SK-N-SH treated with all-trans-retinoic acid at 6 μM for 48 hours (cell line): ENCODE results near the gene NUBPL.
"Not testable (repeated sequence)": the region's sequence is repeated elsewhere in the genome, so short reads cannot be mapped to it uniquely, and the experiment has no call there.

Experiments
- ATAC-seq: fragments of 200-7000 bp; cut with Tn5 transposase; 3 replicates; pipeline ENCODE4 v1.9.1; 2020; ENCODE audit warnings: mild to moderate bottlenecking, moderate library complexity
- ARNTL ChIP-seq: fragments of 450-650 bp; formaldehyde crosslinking; IDR thresholded peaks from 2 replicates; pipeline ENCODE4 v1.5.0; 2020; ENCODE audit warnings: low read depth, mild to moderate bottlenecking, moderate library complexity, borderline replicate concordance
- CSDC2 ChIP-seq: fragments of 250-450 bp; sonication (Bioruptor Pico); IDR thresholded peaks from 2 replicates; pipeline ENCODE4 v1.5.0; 2020; ENCODE audit warnings: mild to moderate bottlenecking, moderate library complexity
- GLIS3 ChIP-seq: fragments of 250-450 bp; sonication (Bioruptor Pico); IDR thresholded peaks from 2 replicates; pipeline ENCODE4 v1.5.0; 2020; ENCODE audit warnings: mild to moderate bottlenecking, moderate library complexity
- ISL1 ChIP-seq: fragments of 250-450 bp; sonication (Bioruptor Pico); IDR thresholded peaks from 2 replicates; pipeline ENCODE4 v2.1.2; 2022; ENCODE audit warnings: mild to moderate bottlenecking, moderate library complexity
- OSR1 ChIP-seq: fragments of 250-450 bp; sonication (Bioruptor Pico); IDR thresholded peaks from 2 replicates; pipeline ENCODE4 v1.8.0; 2022; ENCODE audit warnings: moderate library complexity, mild to moderate bottlenecking, inconsistent platforms
- RARB ChIP-seq: fragments of 250-450 bp; sonication (Bioruptor Pico); IDR thresholded peaks from 2 replicates; pipeline ENCODE4 v1.8.0; 2021; ENCODE audit warnings: mild to moderate bottlenecking, moderate library complexity
- SNAI2 ChIP-seq: fragments of 250-450 bp; sonication (Bioruptor Pico); IDR thresholded peaks from 2 replicates; pipeline ENCODE4 v1.5.0; 2020; ENCODE audit warnings: mild to moderate bottlenecking, moderate library complexity
- TOX ChIP-seq: fragments of 250-450 bp; sonication (Bioruptor Pico); IDR thresholded peaks from 2 replicates; pipeline ENCODE4 v1.8.0; 2021; ENCODE audit warnings: mild to moderate bottlenecking, moderate library complexity, borderline replicate concordance
- ZC3H10 ChIP-seq: fragments of 250-450 bp; sonication (Bioruptor Pico); IDR thresholded peaks from 2 replicates; pipeline ENCODE4 v1.5.1; 2021; ENCODE audit warnings: mild to moderate bottlenecking, moderate library complexity
- ZFP3 ChIP-seq: fragments of 250-450 bp; sonication (Bioruptor Pico); IDR thresholded peaks from 2 replicates; pipeline ENCODE4 v1.5.0; 2020; ENCODE audit warnings: mild to moderate bottlenecking, moderate library complexity
- ZFP30 ChIP-seq: fragments of 450-650 bp; formaldehyde crosslinking; IDR thresholded peaks from 2 replicates; pipeline ENCODE4 v1.5.0; 2022; ENCODE audit warnings: mild to moderate bottlenecking, moderate library complexity
- ZNF565 ChIP-seq: fragments of 450-650 bp; formaldehyde crosslinking; conservative IDR thresholded peaks from 2 replicates; pipeline ENCODE4 v1.5.0; 2020; ENCODE audit warnings: low read depth, mild to moderate bottlenecking, moderate library complexity
- ZNF70 ChIP-seq: fragments of 450-650 bp; formaldehyde crosslinking; IDR thresholded peaks from 2 replicates; pipeline ENCODE4 v1.5.0; 2020; ENCODE audit warnings: mild to moderate bottlenecking, moderate library complexity
- ZNF8 ChIP-seq: fragments of 450-650 bp; formaldehyde crosslinking; IDR thresholded peaks from 2 replicates; pipeline ENCODE4 v1.5.0; 2020; ENCODE audit warnings: mild to moderate bottlenecking, moderate library complexity
- TF ChIP-seq, protein P1 (sequence below): fragments of 250-450 bp; sonication (Bioruptor Pico); IDR thresholded peaks from 2 replicates; pipeline ENCODE4 v1.8.0; 2020; ENCODE audit warnings: mild to moderate bottlenecking, moderate library complexity, borderline replicate concordance
- TF ChIP-seq, protein P2 (sequence below): fragments of 250-450 bp; sonication (Bioruptor Pico); IDR thresholded peaks from 2 replicates; pipeline ENCODE4 v1.8.0; 2021; ENCODE audit warnings: low read depth, mild to moderate bottlenecking, moderate library complexity, borderline replicate concordance
- TF ChIP-seq, protein P3 (sequence below): fragments of 250-450 bp; sonication (Bioruptor Pico); IDR thresholded peaks from 2 replicates; pipeline ENCODE4 v1.5.1; 2020; ENCODE audit warnings: low read depth, mild to moderate bottlenecking, moderate library complexity
- TF ChIP-seq, protein P4 (sequence below): fragments of 250-450 bp; sonication (Bioruptor Pico); IDR thresholded peaks from 2 replicates; pipeline ENCODE4 v1.5.1; 2021; ENCODE audit warnings: mild to moderate bottlenecking, moderate library complexity
- TF ChIP-seq, protein P5 (sequence below): fragments of 250-450 bp; sonication (Bioruptor Pico); IDR thresholded peaks from 2 replicates; pipeline ENCODE4 v1.5.0; 2020; ENCODE audit warnings: mild to moderate bottlenecking, moderate library complexity

NUBPL gene

DNA sequence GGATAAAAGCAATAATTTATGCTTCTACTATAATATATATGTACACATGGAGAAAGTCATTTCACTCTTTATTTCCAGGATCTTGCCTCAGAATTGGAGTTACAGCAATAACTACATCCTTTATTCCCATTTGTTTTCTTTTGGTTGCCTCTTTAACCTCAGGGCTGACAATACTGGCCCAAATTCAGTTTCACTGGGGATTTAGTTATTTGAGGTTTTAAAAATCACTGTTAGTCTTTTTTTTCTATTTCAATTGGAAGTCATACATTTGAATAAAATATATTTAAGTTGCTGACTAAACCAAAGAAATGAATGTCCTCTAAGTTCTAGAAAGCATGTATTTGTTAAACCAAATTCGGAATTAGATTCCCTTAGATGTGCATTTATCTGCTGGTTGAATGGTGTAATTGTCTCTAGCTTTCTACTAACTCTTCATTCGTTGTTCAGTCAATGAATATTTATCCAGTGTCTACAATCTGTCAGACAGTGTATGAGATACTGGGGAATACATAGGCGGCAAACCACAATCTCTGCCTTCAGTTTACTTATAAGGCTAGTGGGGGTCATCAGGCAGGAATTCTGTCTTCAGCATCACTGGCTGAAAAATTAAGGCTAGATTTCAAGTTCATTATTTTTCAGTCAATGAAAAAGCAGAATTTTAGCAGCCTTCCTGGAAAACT lies 325.1 kb downstream of the NUBPL start (continued):
- TF ChIP-seq, protein P1, sequence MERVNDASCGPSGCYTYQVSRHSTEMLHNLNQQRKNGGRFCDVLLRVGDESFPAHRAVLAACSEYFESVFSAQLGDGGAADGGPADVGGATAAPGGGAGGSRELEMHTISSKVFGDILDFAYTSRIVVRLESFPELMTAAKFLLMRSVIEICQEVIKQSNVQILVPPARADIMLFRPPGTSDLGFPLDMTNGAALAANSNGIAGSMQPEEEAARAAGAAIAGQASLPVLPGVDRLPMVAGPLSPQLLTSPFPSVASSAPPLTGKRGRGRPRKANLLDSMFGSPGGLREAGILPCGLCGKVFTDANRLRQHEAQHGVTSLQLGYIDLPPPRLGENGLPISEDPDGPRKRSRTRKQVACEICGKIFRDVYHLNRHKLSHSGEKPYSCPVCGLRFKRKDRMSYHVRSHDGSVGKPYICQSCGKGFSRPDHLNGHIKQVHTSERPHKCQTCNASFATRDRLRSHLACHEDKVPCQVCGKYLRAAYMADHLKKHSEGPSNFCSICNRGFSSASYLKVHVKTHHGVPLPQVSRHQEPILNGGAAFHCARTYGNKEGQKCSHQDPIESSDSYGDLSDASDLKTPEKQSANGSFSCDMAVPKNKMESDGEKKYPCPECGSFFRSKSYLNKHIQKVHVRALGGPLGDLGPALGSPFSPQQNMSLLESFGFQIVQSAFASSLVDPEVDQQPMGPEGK: no peak
- TF ChIP-seq SNAI2 (CRISPR knock-in tag) (no peak), OSR1 (CRISPR knock-in tag) (no peak), TOX (no peak), ZC3H10 (CRISPR knock-in tag) (no peak), ISL1 (CRISPR knock-in tag) (no peak), ZFP3 (CRISPR knock-in tag) (no peak), ZNF70 (CRISPR knock-in tag) (no peak), GLIS3 (CRISPR knock-in tag) (no peak)

DNA sequence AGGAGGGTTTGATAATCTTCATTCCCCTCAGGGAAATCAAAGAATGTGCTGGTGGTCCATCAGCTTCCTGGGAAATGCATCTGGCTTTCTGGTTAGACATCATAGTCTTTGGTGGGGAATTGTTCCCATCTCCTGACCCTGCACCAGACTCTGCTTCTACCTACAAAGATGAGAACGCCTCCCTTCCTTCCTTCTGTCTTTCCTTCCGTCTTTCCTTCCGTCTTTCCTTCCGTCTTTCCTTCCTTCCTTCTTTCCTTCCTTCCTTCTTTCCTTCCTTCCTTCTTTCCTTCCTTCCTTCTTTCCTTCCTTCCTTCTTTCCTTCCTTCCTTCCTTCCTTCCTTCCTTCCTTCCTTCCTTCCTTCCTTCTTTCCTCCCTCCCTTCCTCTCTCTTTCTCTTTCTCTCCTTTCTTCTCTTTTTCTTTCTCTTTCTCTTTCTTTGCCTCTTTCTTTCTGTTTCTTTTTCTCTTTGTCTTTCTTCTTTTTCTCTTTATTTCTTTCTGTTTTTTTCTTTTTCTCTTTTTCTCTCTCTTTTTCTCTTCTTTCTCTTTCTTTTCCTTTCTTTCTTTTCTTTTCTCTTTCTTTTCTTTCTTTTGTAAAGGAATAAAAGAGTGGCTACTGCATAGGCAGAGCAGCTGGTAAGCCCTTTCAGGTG lies 326.9 kb downstream of the NUBPL start:
- TF ChIP-seq, protein P2, sequence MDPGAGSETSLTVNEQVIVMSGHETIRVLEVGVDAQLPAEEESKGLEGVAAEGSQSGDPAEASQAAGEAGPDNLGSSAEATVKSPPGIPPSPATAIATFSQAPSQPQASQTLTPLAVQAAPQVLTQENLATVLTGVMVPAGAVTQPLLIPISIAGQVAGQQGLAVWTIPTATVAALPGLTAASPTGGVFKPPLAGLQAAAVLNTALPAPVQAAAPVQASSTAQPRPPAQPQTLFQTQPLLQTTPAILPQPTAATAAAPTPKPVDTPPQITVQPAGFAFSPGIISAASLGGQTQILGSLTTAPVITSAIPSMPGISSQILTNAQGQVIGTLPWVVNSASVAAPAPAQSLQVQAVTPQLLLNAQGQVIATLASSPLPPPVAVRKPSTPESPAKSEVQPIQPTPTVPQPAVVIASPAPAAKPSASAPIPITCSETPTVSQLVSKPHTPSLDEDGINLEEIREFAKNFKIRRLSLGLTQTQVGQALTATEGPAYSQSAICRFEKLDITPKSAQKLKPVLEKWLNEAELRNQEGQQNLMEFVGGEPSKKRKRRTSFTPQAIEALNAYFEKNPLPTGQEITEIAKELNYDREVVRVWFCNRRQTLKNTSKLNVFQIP: no peak
- TF ChIP-seq ZFP30 (CRISPR knock-in tag) (no peak), ZFP3 (CRISPR knock-in tag) (no peak), ARNTL (no peak), SNAI2 (CRISPR knock-in tag) (no peak), ZNF565 (CRISPR knock-in tag) (no peak), CSDC2 (CRISPR knock-in tag) (no peak)

DNA sequence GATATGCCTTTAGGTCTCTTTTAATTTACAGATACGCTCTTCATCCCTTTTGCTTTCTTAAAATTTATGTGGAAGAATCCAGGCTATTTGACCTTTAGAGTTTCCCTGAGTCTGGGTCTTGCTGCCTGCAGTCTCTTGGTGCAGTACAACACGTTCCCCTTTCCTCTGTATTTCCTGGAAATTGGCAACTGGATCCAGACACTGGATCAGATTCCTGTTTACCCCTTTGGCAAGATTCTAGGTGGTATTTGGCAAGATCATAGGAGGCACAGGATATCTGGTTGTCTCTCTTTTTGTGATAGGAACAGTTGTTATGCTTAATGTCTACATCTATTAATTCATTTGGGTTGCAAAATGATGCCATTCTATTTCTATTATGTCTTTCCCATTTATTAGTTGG lies 328.1 kb downstream of the NUBPL start:
- TF ChIP-seq GLIS3 (CRISPR knock-in tag) (no peak), ZNF70 (CRISPR knock-in tag) (no peak), ZFP3 (CRISPR knock-in tag) (no peak), SNAI2 (CRISPR knock-in tag) (no peak), ZNF565 (CRISPR knock-in tag) (no peak), RARB (CRISPR knock-in tag) (no peak), ARNTL (no peak), ZNF8 (CRISPR knock-in tag) (no peak)
- TF ChIP-seq, protein P3, sequence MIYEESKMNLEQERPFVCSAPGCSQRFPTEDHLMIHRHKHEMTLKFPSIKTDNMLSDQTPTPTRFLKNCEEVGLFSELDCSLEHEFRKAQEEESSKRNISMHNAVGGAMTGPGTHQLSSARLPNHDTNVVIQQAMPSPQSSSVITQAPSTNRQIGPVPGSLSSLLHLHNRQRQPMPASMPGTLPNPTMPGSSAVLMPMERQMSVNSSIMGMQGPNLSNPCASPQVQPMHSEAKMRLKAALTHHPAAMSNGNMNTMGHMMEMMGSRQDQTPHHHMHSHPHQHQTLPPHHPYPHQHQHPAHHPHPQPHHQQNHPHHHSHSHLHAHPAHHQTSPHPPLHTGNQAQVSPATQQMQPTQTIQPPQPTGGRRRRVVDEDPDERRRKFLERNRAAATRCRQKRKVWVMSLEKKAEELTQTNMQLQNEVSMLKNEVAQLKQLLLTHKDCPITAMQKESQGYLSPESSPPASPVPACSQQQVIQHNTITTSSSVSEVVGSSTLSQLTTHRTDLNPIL (CRISPR knock-in tag): no peak
- TF ChIP-seq, protein P2: no peak
- TF ChIP-seq, protein P4, sequence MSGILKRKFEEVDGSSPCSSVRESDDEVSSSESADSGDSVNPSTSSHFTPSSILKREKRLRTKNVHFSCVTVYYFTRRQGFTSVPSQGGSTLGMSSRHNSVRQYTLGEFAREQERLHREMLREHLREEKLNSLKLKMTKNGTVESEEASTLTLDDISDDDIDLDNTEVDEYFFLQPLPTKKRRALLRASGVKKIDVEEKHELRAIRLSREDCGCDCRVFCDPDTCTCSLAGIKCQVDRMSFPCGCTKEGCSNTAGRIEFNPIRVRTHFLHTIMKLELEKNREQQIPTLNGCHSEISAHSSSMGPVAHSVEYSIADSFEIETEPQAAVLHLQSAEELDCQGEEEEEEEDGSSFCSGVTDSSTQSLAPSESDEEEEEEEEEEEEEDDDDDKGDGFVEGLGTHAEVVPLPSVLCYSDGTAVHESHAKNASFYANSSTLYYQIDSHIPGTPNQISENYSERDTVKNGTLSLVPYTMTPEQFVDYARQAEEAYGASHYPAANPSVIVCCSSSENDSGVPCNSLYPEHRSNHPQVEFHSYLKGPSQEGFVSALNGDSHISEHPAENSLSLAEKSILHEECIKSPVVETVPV (CRISPR knock-in tag): no peak
- TF ChIP-seq, protein P5, sequence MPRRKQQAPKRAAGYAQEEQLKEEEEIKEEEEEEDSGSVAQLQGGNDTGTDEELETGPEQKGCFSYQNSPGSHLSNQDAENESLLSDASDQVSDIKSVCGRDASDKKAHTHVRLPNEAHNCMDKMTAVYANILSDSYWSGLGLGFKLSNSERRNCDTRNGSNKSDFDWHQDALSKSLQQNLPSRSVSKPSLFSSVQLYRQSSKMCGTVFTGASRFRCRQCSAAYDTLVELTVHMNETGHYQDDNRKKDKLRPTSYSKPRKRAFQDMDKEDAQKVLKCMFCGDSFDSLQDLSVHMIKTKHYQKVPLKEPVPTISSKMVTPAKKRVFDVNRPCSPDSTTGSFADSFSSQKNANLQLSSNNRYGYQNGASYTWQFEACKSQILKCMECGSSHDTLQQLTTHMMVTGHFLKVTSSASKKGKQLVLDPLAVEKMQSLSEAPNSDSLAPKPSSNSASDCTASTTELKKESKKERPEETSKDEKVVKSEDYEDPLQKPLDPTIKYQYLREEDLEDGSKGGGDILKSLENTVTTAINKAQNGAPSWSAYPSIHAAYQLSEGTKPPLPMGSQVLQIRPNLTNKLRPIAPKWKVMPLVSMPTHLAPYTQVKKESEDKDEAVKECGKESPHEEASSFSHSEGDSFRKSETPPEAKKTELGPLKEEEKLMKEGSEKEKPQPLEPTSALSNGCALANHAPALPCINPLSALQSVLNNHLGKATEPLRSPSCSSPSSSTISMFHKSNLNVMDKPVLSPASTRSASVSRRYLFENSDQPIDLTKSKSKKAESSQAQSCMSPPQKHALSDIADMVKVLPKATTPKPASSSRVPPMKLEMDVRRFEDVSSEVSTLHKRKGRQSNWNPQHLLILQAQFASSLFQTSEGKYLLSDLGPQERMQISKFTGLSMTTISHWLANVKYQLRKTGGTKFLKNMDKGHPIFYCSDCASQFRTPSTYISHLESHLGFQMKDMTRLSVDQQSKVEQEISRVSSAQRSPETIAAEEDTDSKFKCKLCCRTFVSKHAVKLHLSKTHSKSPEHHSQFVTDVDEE: no peak
- TF ChIP-seq, protein P1: no peak
- no peak for ATAC-seq

More for the DNA sequence above, 326.9 kb downstream of the NUBPL start:
- ATAC-seq: no peak

DNA sequence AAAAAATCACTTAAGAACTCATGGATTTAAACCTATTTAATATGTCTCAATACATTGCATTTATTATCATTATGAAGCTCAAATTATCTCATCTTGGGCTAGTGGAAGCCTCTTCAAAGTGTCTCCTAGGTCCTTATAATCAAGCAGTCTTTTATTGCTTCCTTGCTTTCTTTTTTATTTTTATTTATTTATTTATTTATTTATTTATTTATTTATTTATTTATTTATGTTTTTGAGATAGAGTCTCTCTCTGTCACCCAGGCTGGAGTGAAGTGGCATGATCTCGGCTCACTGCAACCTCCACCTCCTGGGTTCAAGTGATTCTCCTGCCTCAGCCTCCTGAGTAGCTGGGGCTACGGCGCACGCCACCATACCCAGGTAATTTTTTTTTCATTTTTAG lies 329.0 kb downstream of the NUBPL start:
- not testable (repeated sequence) for ATAC-seq
